HepG2 (cell line): Measurements from ENCODE around the gene TSKU. TPM values are rescaled to one million over a fixed set of nuclear protein-coding genes. Genes with fewer than 3 reads are reported as not detected.

Experiments used
- polyA plus RNA-seq, 8 experiments: library from polyadenylated mRNA; depleted of rRNA in 3 of 8; stranded (reverse) in 7 of 8; unstranded in 1 of 8; fragments of >200 nt; fragmentation: Illumina TruSeq in 4 of 8; extraction: Trizol in 4 of 8; gene quantifications; 2 replicates each; pipeline versions ENCODE4 v1.2.1 to v1.2.3, GENCODE V29; 2011 to 2016; ENCODE audit warnings: low read depth in 4 of 8, missing spikeins in 1 of 8, mixed read lengths in 1 of 8; ENCODE audit not compliant: insufficient read depth in 1 of 8
- total RNA-seq, 5 experiments: library from RNA; depleted of rRNA; stranded (reverse); fragments of >200 nt; fragmentation: Illumina TruSeq; extraction: Trizol; gene quantifications; 2 replicates each; pipeline ENCODE4 v1.2.3, GENCODE V29; 2016; ENCODE audit warnings: low read depth in 1 of 5

TSKU gene
- total and polyA plus RNA-seq, 2 of the 13 experiments (the other 11 are each of a cell fraction or from before 2014, with no cell fraction given): 20.3 to 21.4 TPM

Other genes with a start within 250 kb of the TSKU start
- gene LRRC32, start 112.6 kb upstream of the TSKU start, total RNA-seq (2016; rRNA removed; fragmentation: Illumina TruSeq; extraction: Trizol): not detected in 2 replicates
- 0.07 and 0.12 TPM in 2 replicates for gene LRRC32, start 112.6 kb upstream of the TSKU start, polyA plus RNA-seq (2011; rRNA removed)
- 8.4 and 9.8 TPM in 2 replicates for gene ACER3, start 77.6 kb downstream of the TSKU start, total RNA-seq (2016; rRNA removed; fragmentation: Illumina TruSeq; extraction: Trizol)
- gene ACER3, start 77.6 kb downstream of the TSKU start, polyA plus RNA-seq (2011; rRNA removed): 4.4 and 6.0 TPM in 2 replicates